GM13977 (cell line): ENCODE measurements around the gene RASSF4.

ENCODE experiments used
- DNase-seq: peaks from one replicate; pipeline ENCODE4 v3.0.0; 2012; ENCODE audit warnings: low spot score
- in situ Hi-C: fragments of 300-500 bp; cut with MboI; formaldehyde crosslinking; loops from one replicate; pipeline ENCODE4 v1.12.0; 2022; ENCODE audit warnings: low sequenced_read_pairs, low pct_unique_long_range_greater_than_20kb, mixed read lengths, inconsistent platforms; ENCODE audit not compliant: unreplicated experiment
- TF ChIP-seq, protein P1 (sequence below): IDR thresholded peaks from 2 replicates; pipeline ENCODE4 v1.5.1; 2012; ENCODE audit warnings: mild to moderate bottlenecking, control low read depth; ENCODE audit not compliant: insufficient read depth; ENCODE audit errors: extremely low read depth, missing control alignments

Gene RASSF4

DNA sequence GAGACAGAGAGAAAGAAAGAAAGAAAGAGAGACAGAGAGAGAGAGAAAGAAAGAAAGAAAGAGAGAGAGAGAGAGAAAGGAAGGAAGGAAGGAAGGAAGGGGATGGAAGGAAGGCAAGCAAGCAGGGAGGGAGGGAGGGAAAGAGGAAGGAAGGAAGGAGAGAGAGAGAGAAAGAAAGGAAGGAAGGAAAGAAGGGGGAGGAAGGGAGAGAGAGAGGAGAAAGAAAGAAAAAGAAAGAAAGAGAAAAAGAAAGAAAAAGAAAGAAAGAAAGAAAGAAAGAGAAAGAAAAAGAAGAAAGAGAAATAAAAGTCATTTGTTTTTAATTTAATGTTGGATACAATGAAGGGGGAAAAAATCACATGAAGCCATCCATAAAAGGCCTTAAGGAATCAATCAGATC lies 4.6 kb upstream of the RASSF4 start:
- TF ChIP-seq, protein P1, sequence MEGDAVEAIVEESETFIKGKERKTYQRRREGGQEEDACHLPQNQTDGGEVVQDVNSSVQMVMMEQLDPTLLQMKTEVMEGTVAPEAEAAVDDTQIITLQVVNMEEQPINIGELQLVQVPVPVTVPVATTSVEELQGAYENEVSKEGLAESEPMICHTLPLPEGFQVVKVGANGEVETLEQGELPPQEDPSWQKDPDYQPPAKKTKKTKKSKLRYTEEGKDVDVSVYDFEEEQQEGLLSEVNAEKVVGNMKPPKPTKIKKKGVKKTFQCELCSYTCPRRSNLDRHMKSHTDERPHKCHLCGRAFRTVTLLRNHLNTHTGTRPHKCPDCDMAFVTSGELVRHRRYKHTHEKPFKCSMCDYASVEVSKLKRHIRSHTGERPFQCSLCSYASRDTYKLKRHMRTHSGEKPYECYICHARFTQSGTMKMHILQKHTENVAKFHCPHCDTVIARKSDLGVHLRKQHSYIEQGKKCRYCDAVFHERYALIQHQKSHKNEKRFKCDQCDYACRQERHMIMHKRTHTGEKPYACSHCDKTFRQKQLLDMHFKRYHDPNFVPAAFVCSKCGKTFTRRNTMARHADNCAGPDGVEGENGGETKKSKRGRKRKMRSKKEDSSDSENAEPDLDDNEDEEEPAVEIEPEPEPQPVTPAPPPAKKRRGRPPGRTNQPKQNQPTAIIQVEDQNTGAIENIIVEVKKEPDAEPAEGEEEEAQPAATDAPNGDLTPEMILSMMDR, result no peak
- no peak for DNase-seq
- in situ Hi-C loops, result no loop called here

DNA sequence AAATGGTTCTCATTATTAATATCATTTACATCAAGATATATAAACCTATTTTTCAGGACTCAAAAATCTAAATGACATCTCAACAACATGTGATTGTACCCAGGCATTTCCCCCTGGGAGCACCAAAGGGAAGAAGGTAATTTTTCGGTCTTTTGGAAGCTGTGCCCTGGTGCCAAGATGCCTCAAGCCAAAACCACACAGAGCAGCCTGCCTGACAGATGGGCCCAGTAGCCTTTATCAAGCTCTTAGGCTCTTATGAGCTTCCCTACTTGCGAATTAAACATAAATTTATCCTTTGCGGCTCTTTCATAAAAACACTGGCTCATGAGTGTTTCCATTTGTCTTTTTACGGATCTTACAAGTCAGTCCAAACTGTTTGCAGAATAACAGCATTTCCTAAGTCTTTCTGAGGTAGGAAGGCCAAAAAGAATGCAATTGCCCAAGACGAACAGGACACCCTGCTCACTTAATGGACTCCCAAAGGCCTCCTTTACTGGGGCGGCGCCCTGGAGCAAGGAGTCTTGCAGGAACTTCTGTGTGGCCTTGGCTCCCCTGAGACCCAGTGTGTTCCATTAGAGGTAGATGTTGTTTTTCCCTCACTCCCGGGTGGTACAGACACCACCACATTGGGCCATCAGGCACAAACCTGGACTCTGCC lies 4.1 kb upstream of the RASSF4 start:
- in situ Hi-C loops, result no loop called here
- DNase-seq, result no peak
- TF ChIP-seq, protein P1, result no peak

DNA sequence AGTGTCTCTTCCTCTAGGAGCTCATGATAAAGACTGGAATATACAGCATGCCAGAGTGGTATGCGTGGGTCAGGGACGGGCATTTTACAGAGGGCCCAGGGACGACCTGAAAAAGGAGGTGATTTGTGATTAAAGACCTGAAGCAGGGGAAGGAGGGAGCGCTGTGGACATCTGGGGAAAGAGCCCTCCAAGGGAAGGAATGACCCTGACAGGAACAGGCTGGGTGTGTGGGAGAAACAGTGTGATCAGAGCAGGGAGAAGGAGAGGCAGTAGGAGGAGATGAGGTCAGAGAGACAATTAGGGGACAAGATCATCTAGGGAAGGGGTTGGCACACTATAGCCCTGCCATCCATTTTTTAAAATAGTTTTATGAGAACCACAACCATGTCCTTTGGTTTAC lies 3.4 kb upstream of the RASSF4 start:
- DNase-seq, result no peak
- TF ChIP-seq, protein P1, result no peak
- in situ Hi-C loops, result no loop called here

DNA sequence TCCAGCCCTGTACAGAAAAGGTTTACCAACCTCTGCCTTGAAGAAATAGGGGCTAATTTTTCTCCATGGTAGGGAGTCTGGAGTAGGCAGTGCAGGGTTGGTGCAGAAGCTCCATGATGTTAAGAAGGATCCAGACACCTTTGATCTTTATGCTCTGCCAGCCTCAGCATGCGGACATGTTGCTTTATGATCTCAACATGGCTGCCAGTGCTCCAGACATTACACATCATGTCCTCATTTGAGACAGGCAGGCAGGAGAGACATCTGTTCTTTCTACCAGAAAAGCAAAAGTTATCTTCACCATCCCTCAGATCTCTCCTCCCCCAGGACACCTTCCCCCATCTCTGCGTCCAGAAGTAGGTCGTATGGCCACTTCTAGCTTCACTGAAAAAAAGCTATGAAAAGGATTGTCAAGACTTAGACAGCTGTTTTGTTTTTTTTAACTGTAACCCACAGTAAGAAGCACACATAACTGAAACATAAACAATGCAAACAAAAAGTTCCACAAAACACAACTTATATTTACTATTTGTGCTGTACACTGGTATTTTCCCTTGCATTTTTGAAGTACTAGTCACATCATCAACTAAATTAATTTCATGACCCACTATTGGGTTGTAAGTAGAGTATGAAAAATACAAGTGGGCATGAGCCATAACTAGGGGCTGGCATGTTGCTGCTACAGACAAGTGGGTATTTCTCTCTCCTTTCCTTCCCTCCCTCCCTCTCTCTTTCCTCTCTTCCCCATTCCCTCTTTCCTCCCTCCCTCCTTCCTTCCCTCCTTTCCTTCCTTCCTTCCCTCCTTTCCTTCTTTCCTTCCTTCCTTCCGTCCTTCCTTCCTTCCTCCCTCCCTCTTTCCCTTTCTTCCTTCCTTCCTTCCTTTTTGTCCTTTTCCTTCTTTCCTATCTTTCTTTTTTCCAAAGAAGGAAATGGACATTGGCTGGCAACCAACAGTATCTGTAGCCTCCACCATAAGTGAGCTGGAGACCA lies 2.6 kb upstream of the RASSF4 start:
- peak; percentile 2 for DNase-seq
- TF ChIP-seq, protein P1, result no peak
- in situ Hi-C loops, result no loop called here

DNA sequence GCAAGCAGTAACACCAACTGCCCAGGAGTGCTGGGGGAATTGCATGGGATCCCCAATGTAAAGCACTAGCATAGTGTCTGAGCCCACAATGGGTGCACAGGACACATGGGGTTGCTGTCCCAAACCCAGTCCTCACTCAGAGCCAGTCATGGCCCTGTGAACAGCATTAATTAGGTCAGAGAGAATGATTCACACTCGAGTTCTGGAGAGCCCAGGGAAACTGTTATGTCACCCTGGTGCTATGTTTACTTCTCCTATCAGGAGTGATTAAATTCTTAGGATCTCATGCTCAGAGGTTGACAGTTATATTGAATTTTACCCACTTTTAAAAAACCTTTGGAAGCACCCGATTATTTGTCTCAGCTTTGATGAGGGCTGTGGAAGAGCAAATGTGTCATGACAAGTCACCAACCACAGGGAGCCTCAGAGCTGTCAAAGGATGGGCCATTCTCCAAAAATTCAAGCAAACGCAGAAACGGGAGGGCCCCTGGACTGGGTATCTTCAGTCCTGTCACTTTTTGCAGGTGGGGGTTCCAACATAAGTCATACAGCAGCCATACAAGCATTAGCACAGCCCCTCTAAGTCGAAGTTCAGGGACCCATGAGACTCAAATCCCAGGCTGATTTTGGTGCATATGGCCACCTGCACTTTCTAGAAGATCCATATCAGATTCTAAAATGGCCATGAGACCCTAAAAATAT lies 1.3 kb upstream of the RASSF4 start:
- DNase-seq, result peak; percentile 11
- in situ Hi-C loops, result no loop called here
- TF ChIP-seq, protein P1, result no peak

DNA sequence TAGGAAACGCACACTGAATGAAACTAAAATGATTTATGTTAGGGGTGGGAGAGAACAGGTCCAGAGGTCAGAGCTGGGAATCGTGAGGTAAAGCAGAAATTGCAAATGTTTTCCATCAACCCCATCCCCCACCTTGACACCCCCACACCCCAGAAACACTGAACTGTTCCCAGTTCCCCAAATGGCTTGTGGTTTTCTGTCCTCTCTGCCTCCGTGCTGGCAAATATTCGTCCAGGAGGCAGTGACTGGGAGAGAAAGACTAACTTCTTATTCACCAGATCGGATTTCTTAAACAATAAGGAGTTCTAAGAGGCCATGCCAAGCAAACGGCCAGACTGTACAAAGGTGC lies 730 bp upstream of the RASSF4 start:
- in situ Hi-C loops, result no loop called here
- TF ChIP-seq, protein P1, result no peak
- no peak for DNase-seq
